Measurements from ENCODE around the gene PRRT2.

The PRRT2 gene

GRCh38 chr16:29860218-29860617, 48.2 kb downstream of the PRRT2 start:
- DNase-seq = no peak

- peak in 14 of 56 donors; percentile 4 to 60 (median 32) for DNase-seq
Measured at GRCh38 chr16:29862383-29862883, 50.4 kb downstream of the PRRT2 start.

DNA sequence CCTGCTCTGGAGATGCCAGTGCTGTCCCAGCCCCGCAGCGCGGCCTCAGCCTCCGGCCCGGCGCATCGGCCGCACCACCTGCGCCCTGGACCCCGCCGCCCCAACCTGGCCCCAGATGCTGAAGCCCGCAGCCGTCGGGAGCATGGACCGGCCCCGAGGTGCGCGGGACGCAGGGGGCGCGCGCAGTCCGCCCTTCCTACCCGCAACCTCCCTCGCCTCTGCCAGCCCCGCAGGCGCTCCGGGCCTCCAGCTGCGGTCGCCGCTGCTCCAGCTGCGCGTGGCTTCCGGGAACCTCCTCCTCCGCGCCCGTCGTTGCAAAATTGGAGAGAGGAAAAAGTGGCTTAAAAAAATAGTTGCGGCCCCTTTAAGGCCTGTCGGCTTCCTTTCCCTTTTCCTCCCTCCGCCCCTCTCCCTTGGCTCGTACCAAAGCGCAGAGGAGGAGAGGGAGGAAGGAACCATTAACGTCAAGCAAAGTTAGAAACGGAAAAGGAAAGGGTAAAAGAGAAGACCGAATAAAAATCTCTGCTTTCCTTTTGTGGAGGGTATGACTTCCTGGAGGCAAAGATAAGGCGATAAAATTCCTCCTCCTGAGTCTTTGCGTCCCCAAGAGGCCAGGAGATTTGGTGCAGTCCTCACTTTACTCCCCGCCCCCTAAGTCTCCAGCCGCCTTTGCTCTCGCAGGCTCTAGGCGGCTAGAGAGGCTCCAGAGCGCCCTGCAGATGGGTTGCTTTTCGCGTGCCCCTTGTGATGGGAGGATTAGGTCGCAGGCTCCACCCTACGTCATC, 51.1 kb downstream of the PRRT2 start, which contains the start of gene CDIPT:
Gene CDIPT, minus strand, starts transcription at position 343 of the 785 bp plus-strand sequence. CDS start 369 bp downstream, outside the sequence.
- DNase-seq = peak; percentile 22 to 99 (median 90)

- DNase-seq = peak in 1 of 56 donors; percentile 57
Measured at GRCh38 chr16:29863669-29863984, 51.6 kb downstream of the PRRT2 start.

DNA sequence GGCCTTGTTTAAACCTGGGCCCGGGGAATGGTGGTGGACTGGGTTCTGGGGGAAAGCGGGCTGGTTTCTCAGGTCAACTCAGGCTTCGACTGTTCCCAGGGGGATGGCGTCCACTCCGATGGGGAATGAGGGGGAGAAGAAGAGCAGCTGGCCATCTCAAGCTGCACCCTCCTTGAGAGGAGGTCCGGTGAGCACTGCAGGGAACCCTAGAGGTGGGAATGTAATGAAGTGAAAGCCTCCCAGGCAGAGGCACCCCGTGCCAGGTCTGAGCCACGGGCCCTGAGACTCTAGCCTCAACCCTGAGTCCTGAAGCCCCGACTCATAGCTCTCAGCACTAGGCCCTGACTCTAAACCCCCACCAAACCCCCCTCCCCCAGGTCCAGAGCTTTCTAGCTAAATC, 52.2 kb downstream of the PRRT2 start:
- no peak for DNase-seq

All from amygdala (tissue), 56 donors.